Measurements from ENCODE around the gene PGA3.
"Not testable (repeated sequence)": the region's sequence is repeated elsewhere in the genome, so short reads cannot be mapped to it uniquely, and the experiment has no call there.

The PGA3 gene

DNA sequence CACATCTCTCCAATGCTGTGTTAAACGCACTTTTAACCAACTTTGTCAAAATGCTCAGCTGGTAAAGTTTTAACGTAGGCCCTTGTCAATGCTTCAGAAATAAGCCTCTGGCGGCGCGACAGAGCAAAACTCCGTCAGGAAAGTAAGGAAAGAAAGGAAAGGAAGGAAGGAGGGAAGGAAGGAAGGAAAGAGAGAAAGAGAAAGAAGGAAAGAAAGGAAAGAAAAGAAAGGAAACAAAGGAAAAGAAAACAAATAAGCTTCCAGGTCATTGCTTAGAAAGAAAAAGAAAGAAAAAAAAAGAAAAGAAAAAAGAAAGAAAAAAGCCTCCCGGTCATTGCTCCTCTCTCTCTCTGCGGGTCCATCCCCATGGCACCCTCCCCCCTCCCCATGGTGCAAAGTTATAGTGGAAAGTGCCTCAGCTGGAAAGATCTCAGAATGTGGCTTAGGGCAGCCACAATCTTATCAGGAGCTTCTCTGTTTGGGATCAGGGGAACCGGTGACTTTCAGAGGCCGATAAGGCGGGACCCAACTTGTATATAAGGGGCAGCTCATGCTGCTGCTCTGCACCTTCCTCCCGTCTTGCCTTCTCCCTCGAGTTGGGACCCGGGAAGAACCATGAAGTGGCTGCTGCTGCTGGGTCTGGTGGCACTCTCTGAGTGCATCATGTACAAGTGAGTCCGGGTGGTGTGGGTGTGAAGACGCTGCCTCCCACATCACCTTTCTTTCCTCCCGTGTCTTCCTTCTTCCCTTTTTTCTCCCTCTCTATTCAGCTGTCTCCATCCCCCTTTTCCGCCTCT is at the start of gene PGA3:
Gene PGA3 (plus strand): TSS at position 566 of the 797 bp plus-strand sequence. CDS start 50 bp downstream, at position 616.
- not testable (repeated sequence) for H3K9me3 ChIP-seq (ENCODE audit: low read length); H2AFZ ChIP-seq (ENCODE audit: low read depth, low read length)

DNA sequence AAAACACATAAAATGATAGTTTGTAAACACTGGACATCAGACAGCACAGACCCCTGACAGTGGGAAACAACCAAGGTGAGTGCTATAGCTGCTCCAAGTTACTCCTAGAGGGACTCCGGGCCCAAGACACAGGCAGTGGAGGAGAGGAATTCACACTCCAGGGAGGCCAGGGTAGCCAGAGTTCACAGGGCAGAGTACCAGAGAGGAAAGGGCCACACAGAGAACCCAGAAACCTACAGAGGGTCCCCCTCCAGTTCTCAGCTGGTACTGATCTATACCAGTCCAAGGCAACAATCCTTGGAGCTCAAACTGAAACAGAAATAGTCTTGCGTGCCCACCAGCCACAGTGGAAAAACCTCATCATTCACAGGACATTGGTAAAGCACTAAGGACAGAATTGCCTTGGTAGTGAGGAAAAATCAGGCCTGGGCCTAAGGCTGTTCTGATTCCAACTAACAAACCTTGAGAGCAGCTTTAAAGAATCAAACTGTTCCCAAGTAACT is 49.7 kb upstream of the PGA3 start:
- H2AFZ ChIP-seq (ENCODE audit: low read depth, low read length): no peak overlapping the region
- H3K4me1 ChIP-seq (ENCODE audit: insufficient read depth, low read length): peaks cover 29% of the 10 kb centered on the region
- peaks cover 6% of the 10 kb centered on the region for H3K9me3 ChIP-seq (ENCODE audit: low read length)
- H3K36me3 ChIP-seq (ENCODE audit: insufficient read depth, low read length): peaks cover 4% of the 10 kb centered on the region
- H3K4me3 ChIP-seq (ENCODE audit: low read length): no peak overlapping the region
- no peaks in the 10 kb centered on the region for H3K27me3 ChIP-seq (ENCODE audit: insufficient read depth, low read length)

More for the DNA sequence above, at the start of gene PGA3:
- not testable (repeated sequence) for H3K27me3 ChIP-seq (ENCODE audit: insufficient read depth, low read length); H3K36me3 ChIP-seq (ENCODE audit: insufficient read depth, low read length); H3K4me3 ChIP-seq (ENCODE audit: low read length); H3K4me1 ChIP-seq (ENCODE audit: insufficient read depth, low read length)

DNA sequence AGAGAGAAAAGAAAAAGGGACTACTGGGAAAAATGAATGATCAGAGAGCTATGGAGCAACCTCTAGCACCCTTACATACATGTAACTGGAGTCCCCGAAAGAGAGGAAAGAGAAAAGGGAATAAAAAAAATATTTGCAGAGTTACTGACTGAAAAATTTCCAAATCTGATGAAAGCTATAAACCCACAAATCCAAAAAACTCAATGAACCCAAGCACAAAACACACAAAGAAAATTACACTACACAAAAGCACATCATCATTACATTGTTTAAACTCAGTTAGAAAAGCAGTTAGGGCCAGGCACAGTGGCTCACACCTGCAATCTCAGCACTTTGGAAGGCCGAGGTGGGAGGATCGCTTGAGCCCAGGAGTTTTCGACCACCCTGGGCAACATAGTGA is 48.8 kb upstream of the PGA3 start:
- Histone ChIP-seq H3K36me3 (ENCODE audit: insufficient read depth, low read length) (peaks cover 4% of the 10 kb centered on the region), H3K4me1 (ENCODE audit: insufficient read depth, low read length) (peaks cover 23% of the 10 kb centered on the region), H3K27me3 (ENCODE audit: insufficient read depth, low read length) (no peaks in the 10 kb centered on the region), H2AFZ (ENCODE audit: low read depth, low read length) (no peak overlapping the region), H3K4me3 (ENCODE audit: low read length) (no peak overlapping the region), H3K9me3 (ENCODE audit: low read length) (peaks cover 6% of the 10 kb centered on the region)

DNA sequence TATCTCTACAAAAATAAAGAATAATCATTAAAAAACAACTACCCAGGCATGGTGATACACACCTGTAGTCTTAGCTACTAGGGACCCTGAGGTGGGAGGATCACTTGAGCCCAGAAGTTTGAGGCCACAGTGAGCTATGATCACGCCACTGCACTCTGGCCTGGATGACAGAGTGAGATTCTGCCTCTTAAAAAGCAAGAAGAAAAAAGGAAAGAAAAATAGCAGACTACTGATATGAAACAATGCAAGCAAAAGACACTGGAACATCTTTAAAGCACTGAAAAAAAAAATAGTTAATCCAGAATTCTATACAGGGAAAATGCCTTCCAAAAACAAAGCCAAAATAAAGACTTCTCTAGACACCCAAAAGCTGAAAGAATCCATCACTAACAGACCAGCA is 48.0 kb upstream of the PGA3 start:
- Histone ChIP-seq H3K4me3 (ENCODE audit: low read length) (no peak overlapping the region), H3K9me3 (ENCODE audit: low read length) (peaks cover 6% of the 10 kb centered on the region), H3K36me3 (ENCODE audit: insufficient read depth, low read length) (peaks cover 4% of the 10 kb centered on the region), H2AFZ (ENCODE audit: low read depth, low read length) (no peak overlapping the region), H3K4me1 (ENCODE audit: insufficient read depth, low read length) (peaks cover 20% of the 10 kb centered on the region), H3K27me3 (ENCODE audit: insufficient read depth, low read length) (no peaks in the 10 kb centered on the region)

DNA sequence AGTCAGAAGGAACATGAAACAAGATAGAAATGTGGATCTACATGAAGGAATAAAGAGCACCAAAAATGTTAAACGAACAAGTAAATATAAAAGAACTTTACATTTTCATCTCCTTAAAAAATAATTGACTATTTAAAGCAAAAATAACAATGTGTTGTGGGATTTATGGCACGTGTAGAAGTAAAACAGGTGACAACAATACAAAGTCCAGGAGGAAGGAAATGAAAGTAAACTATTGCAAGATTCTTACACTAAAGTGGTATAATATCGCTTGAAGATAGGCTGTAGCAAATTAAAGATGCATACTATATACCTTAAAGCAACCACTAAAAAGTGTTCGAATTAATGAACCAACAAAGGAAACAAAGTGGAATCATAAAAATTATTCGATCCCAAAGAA is 47.6 kb upstream of the PGA3 start:
- Histone ChIP-seq H3K4me1 (ENCODE audit: insufficient read depth, low read length) (peaks cover 20% of the 10 kb centered on the region), H3K4me3 (ENCODE audit: low read length) (no peak overlapping the region), H3K9me3 (ENCODE audit: low read length) (peaks cover 6% of the 10 kb centered on the region), H2AFZ (ENCODE audit: low read depth, low read length) (no peak overlapping the region), H3K36me3 (ENCODE audit: insufficient read depth, low read length) (peaks cover 4% of the 10 kb centered on the region), H3K27me3 (ENCODE audit: insufficient read depth, low read length) (no peaks in the 10 kb centered on the region)

DNA sequence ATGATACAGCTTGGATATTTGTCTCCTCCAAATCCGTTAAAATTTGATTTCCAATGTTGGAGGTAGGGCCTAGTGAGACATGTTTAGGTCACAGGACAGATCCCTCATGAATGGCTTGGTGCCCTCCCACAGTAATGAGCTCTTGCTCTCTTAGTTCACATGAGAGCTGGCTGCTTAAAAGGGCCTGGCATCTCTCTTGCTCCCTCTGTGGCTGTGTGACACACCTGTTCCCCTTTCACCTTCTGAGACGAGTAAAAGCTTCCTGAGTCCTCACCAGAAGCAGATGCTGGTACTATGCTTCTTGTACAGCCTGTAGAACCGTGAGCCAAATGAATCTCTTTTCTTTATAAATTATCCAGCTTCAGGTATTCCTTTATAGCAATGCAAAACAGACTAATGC is 45.6 kb upstream of the PGA3 start:
- H3K36me3 ChIP-seq (ENCODE audit: insufficient read depth, low read length): peaks cover 4% of the 10 kb centered on the region
- peaks cover 23% of the 10 kb centered on the region for H3K4me1 ChIP-seq (ENCODE audit: insufficient read depth, low read length)
- H3K9me3 ChIP-seq (ENCODE audit: low read length): peaks cover 6% of the 10 kb centered on the region
- H3K27me3 ChIP-seq (ENCODE audit: insufficient read depth, low read length): no peaks in the 10 kb centered on the region
- no peak overlapping the region for H3K4me3 ChIP-seq (ENCODE audit: low read length)
- no peak overlapping the region for H2AFZ ChIP-seq (ENCODE audit: low read depth, low read length)

DNA sequence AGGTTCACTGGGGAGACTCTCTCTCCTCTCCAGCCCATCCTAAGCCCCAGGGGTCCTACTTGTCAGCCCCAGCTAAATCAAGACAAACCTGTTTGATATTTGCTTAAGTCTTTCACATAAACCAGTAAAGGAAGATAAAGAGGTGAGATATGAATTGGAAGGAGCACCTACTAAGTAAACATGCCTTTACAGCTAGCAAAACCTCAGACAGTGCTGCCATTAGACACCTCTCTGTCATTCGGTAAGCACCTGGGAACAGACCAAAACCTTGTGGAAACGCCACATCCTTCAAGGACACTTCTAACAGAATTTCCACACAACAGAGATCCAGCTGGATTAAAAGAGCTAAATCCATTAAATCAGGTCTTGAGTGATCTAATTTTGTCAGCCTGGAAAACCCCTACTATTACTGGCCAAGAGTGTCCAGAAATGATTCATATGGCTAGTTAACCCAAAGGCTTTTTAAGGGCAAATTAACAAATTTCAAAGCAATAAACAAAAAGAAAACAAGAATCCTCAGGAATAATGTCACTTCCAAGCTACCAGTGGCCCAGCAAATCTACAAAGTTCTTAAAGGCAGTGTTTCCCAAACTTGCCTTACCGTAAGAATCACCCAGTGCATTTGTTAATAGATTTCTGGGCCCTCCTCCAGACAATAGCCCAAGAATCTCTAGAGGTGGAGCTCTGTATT is 44.5 kb upstream of the PGA3 start:
- peaks cover 4% of the 10 kb centered on the region for H3K36me3 ChIP-seq (ENCODE audit: insufficient read depth, low read length)
- no peaks in the 10 kb centered on the region for H3K27me3 ChIP-seq (ENCODE audit: insufficient read depth, low read length)
- no peak overlapping the region for H3K4me3 ChIP-seq (ENCODE audit: low read length)

DNA sequence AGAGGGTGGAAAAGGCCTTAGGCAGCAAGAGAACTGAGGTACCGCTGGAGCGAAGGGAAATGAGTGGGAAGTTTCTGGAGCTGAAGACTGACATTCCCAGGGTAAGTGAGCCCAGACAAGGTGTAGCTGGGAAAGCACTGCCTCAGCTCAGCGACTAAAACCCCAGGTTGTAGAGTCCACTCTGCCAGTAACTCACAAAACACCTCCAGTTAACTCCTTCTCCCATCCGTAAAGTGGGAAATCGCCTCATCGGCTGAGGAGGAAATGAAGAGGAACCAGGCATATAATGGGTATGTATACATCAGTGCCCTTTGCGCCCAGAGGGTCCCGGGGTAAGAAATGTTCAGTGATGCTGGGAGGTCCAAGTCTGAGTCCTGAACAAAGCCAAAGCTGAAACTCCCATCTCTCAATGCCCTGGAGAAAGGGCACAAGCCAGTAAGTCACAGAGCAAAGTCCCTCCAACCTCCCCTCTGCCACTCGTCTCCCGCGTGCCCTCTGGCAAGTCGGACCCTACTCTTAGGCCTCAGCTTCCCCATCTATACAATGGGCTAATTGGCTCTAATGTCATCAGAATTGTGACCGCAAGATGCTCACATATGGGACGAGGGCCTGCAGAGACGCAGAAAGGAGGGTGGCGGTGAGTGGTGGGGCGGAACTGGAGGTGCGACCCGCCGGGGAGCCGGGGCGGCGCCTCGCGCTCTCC is 42.7 kb upstream of the PGA3 start:
- H3K4me1 ChIP-seq (ENCODE audit: insufficient read depth, low read length): peaks cover 18% of the 10 kb centered on the region
- H3K27me3 ChIP-seq (ENCODE audit: insufficient read depth, low read length): no peaks in the 10 kb centered on the region
- H2AFZ ChIP-seq (ENCODE audit: low read depth, low read length): peak overlapping the region; percentile 60
- no peaks in the 10 kb centered on the region for H3K9me3 ChIP-seq (ENCODE audit: low read length)
- peak overlapping the region; percentile 72 for H3K4me3 ChIP-seq (ENCODE audit: low read length)
- H3K36me3 ChIP-seq (ENCODE audit: insufficient read depth, low read length): peaks cover 4% of the 10 kb centered on the region

More for the DNA sequence above, 44.5 kb upstream of the PGA3 start:
- H3K9me3 ChIP-seq (ENCODE audit: low read length): peaks cover 6% of the 10 kb centered on the region
- no peak overlapping the region for H2AFZ ChIP-seq (ENCODE audit: low read depth, low read length)
- peaks cover 18% of the 10 kb centered on the region for H3K4me1 ChIP-seq (ENCODE audit: insufficient read depth, low read length)

DNA sequence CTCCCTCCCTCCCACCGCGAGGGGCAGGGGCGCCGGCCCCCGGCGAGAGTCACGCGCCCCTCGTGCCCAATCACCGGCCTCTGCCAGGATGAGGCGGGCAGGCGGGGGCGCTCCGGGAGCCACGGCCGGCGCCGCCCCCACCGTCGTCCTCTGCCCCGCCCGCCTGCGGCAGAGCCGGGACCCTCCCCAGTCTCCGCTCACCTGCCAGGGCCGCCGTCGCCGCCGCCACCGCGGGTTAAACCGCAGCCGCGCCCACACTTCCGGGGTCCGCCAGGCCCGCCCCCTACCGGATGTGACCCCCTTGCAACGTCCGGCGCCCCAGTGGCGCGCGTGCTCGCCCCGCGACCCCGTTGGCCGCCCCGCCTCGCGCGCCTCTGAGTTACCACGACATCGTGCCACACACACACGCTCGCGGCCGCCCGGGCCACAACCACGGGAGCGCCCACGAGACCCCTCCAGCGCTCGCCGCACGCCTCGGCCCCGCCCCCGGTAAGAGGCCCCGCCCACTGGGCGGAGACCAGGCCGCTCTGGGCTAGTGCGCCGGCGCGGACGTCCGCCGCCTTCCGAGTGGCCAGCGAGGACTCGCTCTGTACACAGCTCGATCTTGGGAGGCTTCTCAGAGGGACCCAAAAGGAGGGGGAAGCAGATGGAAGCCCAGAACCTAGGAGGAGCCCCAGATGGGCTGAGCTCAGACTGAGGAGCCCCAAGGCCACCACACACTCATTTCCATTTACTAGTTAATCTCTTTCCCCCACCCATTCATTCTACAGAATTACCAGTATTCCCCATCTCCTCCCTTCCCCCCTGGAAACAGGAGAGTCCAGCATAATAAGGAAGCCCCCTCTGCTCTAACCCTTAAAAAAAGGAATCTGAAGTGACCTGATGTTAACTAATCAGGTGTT is 41.9 kb upstream of the PGA3 start, which contains the start of gene VPS37C:
Gene VPS37C (minus strand): TSS at position 237 of the 902 bp plus-strand sequence. CDS start 22,597 bp downstream, outside the sequence.
- Histone ChIP-seq H3K9me3 (ENCODE audit: low read length) (no peaks in the 10 kb centered on the region), H3K27me3 (ENCODE audit: insufficient read depth, low read length) (no peaks in the 10 kb centered on the region), H3K36me3 (ENCODE audit: insufficient read depth, low read length) (peaks cover 4% of the 10 kb centered on the region), H3K4me1 (ENCODE audit: insufficient read depth, low read length) (peaks cover 18% of the 10 kb centered on the region), H2AFZ (ENCODE audit: low read depth, low read length) (peak within 1 kb of the TSS; percentile 60), H3K4me3 (ENCODE audit: low read length) (peak within 1 kb of the TSS; percentile 72)

DNA sequence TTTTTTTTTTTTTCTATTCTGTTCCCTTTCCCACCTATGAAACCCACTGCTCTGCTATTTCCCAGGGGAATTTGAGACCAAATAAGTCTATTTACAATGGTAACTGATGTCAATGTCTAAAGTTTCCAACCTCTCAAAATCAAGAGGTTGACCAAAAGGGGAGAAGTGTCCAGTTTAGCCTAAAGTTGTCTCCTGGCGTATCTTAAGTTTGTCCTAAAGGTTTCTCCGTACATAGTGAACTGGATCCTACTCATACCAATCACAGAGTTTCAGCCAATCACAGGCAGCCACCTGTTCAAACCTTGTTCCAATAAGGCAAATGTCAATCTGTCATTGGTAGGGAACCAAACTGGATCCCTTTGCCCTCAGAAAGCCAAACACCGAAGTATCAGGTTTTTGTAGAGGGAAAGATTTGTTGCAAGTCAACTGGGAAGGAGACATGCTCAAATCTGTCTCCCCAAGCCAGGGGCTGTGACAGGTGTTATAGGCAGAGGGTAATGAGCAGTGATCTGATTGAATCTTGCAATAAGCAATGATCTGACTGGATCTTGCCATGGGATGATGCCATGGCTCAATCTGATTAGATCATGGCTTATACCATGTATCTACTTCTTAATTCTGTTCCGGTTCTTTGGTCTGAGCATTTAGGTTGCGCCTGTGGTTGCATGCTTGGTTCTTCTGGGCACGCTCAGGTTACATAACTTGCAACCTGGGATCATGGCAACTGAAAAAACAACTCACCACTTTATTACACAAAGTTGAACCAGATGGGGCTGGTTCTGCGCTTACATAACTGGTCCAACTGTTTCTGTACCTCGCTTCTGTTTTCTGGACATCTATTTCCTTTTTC is 41.0 kb upstream of the PGA3 start:
- no peaks in the 10 kb centered on the region for H3K9me3 ChIP-seq (ENCODE audit: low read length)
- no peaks in the 10 kb centered on the region for H3K27me3 ChIP-seq (ENCODE audit: insufficient read depth, low read length)
- H3K4me1 ChIP-seq (ENCODE audit: insufficient read depth, low read length): peaks cover 18% of the 10 kb centered on the region
- H2AFZ ChIP-seq (ENCODE audit: low read depth, low read length): peak overlapping the region; percentile 60
- H3K4me3 ChIP-seq (ENCODE audit: low read length): peak overlapping the region; percentile 72
- H3K36me3 ChIP-seq (ENCODE audit: insufficient read depth, low read length): peaks cover 4% of the 10 kb centered on the region

DNA sequence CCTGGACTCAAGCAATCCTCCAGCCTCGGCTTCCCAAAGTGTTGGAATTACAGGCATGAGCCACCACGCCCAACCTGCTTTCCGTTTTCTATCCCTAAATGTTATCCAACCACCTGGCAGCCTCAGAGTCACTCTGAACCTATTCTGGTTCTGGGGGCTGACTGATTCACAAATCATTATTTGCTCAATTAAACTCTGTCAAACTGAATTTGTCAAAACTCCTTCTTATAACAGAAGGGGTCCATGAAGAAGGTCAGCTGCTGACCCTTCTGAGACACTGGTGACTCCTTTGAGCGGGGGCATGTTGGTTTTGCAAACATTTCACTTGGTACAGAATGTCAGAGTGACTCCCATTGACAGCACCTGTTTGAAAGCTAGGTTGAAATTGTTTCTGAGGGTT is 40.3 kb upstream of the PGA3 start:
- Histone ChIP-seq H3K9me3 (ENCODE audit: low read length) (no peaks in the 10 kb centered on the region), H3K36me3 (ENCODE audit: insufficient read depth, low read length) (no peaks in the 10 kb centered on the region), H2AFZ (ENCODE audit: low read depth, low read length) (no peak overlapping the region), H3K4me3 (ENCODE audit: low read length) (no peak overlapping the region), H3K27me3 (ENCODE audit: insufficient read depth, low read length) (no peaks in the 10 kb centered on the region), H3K4me1 (ENCODE audit: insufficient read depth, low read length) (peaks cover 18% of the 10 kb centered on the region)

Data from neuron (in vitro differentiated cells).